ENCODE data around the gene ENAM.
A peak's percentile ranks its signal among the peaks of the same experiment; 100 is the strongest.
"Not testable (repeated sequence)": the region's sequence is repeated elsewhere in the genome, so short reads cannot be mapped to it uniquely, and the experiment has no call there.

The ENAM gene

DNA sequence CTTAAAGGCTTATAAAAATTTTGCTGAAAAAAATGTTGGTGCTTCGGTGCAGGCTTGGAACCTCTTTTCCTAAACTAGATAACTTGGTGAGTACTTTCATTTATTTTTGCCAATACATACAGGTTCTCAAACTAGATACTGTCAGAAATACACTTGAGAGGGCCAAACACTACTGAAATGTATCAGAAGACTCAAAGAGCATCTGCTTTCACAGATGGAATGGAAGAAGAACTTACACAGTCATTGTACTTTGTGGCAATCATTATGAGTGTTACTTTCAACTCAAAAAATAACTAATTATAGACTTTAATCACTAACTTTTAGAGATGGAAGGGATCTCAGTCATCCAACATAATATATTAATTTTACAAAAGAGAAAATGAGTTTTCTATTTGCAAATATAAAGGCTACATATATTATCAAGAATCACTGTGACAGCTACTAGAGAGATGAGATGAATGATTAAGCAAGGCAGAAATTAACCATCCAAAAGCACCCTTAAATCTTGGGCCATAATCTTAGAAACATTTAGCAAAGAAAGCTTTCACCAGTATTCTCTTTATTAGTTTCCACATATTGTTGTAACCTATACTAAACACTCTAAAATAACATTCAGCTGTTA lies 1.0 kb downstream of the ENAM start:
- no peak for DNase-seq (ENCODE audit: low read depth)

DNA sequence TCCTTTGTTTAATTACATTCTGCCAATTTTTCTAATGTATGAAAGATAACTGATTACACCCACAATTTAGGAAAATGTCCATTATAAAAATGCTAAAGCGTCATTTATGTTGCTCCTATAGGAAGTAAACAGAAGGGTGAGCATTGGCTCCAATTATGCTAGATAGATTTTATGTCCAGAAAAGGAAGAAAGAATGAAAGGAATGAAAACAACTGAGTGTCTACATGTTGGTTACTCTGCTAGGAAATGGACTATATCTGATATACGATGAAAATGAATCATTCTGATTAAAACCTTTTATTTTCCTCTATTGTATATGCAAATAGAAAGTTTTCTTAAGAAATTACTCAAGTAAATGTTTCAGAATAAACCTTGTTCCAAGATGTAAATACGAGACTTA lies 1.6 kb downstream of the ENAM start:
- no peak for DNase-seq (ENCODE audit: low read depth)

DNA sequence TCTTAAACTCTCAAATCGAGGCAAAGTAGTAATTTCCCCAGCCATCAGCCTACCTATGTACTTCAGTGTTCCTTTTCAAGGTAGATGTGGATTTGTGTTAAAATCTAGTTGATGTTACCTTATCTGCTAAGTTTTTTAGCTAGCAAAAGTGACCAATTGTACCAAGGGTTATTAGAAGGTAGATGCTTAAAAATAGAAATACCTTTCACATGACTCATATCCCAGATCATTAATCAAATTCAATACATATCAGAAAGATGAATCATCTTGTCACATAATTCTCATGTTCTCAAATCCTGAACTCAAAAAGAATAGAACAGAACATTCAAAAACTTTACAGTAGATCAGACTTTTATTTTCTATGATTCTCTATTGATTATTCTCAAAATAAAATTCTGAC lies 3.5 kb downstream of the ENAM start:
- peak; percentile 70 for DNase-seq (ENCODE audit: low read depth)

DNA sequence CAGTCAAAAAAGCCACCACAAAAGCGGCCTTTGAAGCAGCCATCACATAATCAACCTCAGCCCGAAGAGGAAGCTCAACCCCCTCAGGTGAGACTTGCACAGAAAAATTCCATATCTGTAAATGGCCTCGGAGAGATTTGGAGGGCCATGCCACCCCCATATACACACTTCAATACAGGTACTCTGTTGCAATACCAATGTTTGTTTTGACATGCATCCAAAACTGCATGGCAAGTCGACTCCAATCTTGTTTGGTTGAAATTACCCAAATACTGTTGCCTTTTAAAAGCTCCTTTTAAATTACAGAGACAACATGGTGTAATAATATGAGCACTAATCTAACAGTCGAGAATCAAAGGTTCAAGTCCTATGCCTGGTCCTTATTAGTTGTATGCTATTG lies 5.9 kb downstream of the ENAM start:
- DNase-seq (ENCODE audit: low read depth) = no peak

DNA sequence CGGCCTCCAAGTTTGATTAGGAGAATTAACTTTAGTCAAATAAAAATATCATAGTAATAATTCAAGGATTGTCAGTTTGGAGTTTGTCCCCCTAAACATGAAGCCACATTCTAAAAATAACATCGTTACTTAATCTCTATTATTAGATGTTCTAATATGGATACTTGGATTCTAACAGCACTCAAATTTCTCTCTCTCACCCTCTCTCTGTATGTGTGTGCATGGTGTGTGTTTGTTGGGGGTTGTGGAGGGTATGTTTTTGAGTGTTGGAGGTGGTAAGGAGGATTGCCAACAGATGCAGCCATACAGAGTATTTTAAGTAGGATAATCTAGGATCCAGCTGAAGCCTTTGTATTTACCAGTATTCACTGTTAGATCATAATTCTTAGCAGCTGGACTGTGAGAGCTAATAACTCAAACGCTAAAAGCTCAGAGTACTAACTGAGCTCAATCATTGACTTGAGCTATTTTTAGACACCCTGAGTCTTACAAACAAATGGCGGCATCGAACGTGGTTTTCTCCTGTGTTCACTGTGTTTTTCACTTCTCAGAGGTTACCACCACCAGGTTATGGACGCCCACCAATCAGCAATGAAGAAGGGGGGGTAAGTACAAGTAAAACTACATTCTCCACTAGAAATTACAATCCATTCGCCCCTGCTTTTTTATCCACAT lies 8.8 kb downstream of the ENAM start:
- DNase-seq (ENCODE audit: low read depth) = no peak

DNA sequence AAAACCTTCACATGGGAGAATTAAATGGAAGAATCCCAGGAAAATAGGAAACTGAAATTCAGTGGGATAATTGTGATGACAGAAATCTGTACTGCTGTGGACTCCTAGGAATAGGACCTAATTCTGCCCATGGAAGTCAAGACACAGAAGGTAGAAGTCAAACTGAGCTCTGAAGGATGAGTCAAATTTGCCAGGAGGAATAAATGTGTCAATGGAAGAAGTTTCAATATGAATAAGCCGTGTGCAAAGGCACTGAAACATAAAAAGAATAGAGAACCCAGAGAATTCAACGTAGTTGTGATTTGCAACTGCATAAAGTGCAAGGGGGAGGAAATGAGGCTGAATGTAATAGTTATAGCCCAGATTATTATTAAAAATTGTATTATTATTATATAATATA lies 11.6 kb downstream of the ENAM start:
- DNase-seq (ENCODE audit: low read depth) = no peak

DNA sequence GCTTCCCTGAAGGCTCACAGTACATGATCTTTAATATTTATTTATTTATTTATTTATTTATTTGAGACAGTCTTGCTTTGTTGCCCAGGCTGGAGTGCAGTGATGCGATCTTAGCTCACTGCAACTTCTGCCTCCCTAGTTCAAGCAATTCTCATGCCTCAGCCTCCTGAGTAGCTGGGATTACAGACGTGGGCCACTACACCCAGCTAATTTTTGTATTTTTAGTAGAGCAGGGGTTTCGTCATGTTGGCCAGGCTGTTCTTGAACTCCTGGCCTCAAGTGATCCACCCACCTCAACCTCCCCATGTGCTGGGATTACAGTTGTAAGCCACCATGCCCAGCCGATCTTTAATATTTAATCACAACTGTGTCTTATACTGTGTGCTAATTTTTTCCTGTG lies 22.2 kb downstream of the ENAM start:
- not testable (repeated sequence) for DNase-seq (ENCODE audit: low read depth)

DNA sequence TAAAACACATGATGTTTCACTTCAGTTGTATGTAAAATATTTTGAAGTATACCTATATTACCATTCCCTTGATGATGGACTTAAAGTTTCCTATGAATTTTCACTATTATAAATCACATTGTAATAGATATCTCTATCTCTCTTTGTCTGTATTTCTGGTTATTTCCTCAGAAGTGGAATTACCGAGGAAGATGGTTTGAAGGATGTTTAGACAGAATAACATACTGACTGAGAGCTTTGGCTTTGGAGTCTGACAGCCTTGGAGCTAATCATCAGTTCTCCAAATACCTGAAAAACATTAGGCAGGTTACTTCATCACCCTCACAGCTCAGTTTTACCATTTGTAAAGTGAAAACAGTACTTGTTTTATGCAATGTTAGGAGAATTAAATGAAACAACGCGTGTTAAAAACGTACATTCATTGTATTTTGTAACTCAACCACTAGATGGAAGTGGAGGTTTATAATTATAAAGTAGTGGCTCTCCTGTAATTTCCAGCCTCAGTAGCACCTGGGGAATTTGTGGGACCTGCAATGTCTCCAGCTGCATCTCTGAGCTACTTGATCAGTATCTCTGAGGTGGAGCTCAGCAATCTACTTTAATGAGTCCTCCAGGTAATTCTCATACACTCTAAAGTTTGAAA lies 23.4 kb downstream of the ENAM start:
- no peak for DNase-seq (ENCODE audit: low read depth)

DNA sequence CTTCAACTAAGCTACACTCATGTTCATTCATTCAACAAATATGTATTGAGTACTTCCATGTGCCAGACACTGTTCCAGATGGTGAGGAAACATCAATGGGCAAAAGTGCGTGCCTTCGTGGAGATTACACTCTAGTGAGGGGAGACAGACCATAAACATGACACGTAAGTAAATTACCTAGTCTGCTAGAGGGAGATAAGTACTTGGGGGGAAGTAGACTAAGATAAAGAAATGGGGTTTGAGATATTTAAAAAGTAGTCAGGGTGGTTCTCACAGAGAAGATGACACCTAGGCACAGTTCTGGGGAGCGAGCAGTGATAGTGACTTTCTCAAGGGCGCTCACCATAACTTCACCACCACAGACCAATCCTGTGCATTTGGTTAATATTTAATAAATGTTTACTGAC lies 26.1 kb downstream of the ENAM start:
- DNase-seq (ENCODE audit: low read depth) = no peak

DNA sequence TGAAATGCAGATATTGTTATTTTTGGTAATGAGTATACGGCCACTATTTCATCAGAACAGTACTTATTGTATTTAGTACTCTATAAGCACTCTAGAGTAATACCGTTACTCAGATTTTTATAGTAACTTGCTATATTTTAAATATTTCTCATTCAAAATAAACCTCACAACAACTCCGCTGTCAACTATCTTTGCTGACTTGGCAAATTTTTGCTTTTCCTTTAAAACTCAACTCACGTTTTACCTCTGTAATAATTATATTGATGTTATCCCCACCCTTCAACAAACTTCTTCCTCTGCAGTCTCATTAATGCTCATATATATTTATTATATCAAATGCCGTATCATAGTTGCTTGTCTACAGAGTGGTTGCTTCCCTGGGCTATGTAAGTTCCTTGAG lies 28.8 kb downstream of the ENAM start:
- DNase-seq (ENCODE audit: low read depth) = no peak

DNA sequence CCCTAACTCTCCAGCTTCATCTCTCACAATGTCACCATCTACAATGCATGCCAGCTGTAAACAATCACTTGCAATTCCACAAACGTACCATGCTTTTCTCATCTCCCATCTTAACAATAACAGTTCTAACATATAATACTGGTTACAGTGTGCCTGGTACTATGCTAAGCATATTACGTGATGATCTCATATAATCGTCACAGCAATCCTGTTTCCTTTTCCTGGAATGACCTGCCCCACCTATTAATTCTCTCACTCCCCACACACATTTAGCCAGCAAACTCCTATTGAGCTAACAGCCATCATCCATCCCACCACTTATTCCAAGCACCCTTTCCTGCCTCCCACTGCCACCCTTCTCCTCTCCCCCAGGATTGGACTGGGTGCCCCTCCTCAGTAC lies 29.9 kb downstream of the ENAM start:
- DNase-seq (ENCODE audit: low read depth) = no peak

DNA sequence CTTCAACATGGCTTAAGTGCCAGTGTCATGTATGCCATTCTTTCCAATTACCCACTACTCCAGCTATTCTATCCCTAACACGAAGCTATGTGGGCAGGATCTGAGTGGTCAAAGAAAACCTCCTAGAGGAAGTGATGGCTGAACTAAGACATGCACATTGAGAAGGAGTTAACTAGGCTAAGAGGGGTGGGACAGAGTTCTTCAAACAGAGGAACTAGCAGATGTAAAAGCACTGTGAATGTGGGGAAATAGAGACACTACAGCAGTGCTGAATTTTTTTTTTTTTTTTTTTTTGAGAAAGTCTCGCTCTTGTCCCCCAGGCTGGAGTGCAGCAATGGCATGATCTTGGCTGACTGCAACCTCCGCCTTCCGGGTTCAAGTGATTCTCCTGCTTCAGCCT lies 31.6 kb downstream of the ENAM start:
- DNase-seq (ENCODE audit: low read depth) = no peak

DNA sequence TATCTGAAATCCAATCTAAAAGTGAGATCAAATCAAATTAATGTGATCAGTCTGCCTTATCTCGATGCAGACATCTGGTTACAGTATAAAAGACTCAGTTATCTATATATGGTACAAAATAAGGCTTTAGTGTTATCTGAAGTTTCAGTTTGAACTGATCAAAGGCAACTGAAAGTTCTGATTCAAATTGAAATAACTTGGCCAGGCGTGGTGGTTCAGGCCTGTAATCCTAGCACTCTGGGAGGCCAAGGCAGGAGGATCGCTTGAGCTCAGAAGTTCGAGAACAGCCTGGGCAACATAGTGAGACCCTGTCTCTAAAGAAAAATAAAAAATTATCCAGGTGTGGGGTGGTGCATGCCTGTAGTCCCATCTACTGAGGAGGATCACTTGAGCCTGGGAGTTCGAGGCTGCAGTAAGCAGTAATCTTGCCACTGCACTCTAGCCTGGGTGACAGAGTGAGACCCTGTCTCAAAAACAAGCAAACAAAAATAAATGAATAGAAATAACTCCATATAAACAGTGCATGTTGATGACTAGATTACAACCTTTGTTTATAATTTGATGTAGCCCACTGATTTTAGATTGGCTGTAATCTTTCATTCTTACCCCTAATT lies 32.9 kb downstream of the ENAM start:
- DNase-seq (ENCODE audit: low read depth) = not testable (repeated sequence)

DNA sequence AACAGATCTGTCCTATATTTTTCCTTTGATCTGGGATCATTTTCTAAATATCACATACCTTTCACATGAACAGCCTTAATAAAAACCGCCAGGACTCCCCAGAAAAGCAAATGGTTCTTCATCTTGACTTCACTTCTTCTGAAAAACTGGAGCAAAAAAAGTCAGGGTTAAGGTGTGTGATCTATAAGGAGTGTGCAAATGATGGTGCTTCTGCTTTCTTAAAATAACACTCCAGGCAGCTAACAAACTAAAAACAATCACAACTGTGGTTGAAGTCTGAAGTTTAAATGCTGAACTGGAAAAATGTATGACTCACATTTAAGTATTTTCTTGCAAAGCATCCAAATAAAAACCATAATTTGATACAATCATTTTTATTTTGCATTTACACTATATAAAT lies 37.8 kb downstream of the ENAM start, which contains the start of gene JCHAIN:
Gene JCHAIN, minus strand, starts transcription at position 140 of the 400 bp plus-strand sequence. Its CDS starts 18 bp downstream, at position 122.
- DNase-seq (ENCODE audit: low read depth) = no peak

DNA sequence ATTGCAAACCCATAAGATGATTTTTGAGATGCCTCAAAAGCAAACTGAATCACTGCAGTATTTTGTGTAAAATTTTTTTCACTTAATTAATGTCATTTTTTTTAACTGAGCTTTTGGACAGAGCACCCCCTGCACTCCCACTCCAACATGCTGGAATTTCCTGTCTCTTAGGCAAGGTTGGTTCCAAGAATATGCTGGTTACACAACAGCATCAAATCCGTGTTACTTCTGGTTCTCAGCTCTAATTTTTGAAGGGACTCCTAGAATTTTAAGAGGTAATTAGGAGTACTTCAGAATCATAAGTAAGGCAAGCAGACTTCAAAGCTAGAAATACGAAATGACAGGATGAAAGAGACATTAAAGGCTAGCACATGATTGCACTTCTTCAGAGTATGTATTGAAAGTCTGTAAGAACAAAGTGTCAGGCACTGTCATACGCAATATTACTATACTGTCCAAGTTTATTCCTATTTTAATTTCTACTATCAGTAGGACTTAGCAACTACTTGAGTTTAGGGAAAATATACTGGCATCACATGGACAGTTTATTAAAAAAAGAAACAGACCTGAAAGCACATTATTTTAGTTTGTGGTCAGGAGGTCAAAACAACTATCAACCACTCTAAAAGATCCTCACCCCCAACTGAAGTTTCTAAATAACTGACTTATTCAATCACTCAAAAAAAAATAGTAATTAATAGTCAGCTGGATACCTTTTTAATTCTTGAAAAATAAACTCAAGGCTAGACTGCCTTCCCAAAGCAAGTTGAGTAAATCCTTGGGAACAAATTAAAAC lies 39.4 kb downstream of the ENAM start:
- DNase-seq (ENCODE audit: low read depth) = no peak

DNA sequence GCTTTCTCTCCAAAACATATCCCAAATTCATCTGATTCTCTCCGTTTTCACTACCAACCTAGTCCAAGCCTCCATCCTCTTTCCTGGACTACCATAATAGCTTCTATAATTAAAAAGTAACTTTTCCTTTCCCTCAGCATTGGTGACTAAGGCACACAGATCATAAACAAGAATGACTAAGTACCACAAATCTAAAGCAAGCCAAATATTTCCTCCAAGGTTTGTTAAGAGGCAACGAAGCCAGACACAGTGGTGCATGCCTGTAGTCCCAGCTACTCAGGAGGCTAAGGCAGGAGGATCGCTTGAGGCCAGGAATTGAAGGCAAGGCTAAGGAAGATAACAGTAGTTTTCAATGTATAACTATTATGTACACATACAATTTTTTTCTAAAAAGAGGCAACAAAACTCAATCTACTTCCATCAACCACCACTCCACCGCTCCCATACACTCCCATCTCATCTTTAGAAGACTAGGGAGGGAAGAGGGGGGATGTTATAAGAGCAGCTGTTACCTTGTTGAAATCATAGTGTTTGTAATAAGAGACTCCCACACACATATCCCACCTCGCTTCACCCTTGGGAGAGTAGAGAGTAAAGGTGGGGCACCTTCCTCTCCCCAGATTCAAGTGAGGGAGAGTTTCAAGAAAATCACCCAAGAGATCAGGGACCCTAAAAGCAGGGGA lies 41.9 kb downstream of the ENAM start:
- DNase-seq (ENCODE audit: low read depth) = no peak

DNA sequence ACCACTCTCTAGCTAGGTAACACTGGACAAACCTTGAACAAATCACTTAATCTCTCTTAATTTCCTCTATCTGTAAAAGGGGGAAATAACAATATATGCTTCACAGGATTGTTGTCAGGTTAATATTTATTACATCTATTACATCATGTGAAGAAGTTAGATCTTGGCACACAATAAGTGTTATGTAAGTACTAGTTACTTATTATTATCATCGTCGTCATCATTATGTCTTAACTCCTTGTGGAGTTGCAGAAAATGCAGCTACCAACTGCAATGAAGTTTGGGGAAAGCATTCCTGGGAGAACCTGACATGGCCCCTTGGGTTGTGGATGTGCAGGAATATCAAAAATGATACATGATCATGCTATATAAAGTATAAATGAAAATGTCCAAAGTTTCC lies 42.5 kb downstream of the ENAM start:
- DNase-seq (ENCODE audit: low read depth) = no peak

DNA sequence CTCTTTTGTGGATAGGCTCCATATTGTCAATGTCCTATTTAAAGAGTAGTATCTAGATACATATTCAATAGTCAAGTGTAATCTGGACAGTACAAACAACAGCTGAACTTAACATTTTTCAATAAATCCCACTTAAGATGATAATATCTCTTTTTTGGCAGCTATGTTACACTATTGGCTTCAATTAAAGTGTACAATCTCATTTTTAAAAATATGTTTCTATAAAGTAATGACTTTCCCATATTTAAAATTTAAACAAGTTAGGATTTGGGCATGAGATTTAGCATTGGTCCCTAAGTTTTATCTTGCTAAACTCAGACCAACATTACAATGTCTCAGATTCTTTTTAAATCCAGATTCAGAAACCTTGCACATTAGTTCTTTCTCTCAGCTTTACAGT lies 45.6 kb downstream of the ENAM start:
- DNase-seq (ENCODE audit: low read depth) = no peak

DNA sequence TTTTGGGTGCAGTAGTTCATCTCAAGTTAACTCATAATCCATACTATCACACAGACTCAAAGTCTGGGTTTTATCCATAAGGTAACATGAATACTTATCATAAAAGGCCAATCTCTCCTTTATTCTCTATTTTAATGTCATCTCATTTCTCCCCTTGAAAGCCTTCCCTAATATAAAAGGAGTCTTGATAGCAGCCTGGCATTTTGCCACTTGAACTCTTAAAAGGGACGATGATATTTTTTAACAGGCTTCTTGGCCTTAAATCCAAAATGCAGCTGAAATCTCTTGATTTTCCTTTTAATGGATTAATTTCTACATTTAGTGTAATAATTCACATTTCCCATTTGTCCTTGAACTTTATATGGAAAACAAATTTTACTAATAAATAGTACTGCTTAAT lies 46.2 kb downstream of the ENAM start:
- no peak for DNase-seq (ENCODE audit: low read depth)

DNA sequence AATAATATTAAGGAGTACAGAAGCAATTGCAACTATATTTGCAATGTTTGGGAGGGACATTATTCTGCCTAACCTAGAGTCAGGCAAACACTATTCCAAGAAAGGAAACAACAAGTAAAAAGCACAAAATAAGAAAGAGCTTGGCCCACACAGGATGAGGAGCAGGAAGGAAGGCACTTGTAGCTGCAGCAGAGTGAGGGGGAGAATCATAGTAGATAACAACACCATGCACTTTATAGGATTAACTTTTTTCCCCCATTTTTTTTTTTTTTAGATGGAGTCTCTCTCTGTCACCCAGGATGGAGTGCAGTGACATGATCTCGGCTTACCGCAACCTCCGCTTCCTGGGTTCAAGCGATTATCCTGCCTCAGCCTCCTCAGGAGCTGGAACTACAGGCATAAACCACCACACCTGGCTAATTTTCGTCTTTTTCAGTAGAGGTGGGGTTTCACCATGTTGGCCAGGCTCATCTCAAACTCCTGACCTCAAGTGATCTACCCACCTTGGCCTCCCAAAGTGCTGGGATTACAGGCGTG lies 48.1 kb downstream of the ENAM start:
- no peak for DNase-seq (ENCODE audit: low read depth)

DNA sequence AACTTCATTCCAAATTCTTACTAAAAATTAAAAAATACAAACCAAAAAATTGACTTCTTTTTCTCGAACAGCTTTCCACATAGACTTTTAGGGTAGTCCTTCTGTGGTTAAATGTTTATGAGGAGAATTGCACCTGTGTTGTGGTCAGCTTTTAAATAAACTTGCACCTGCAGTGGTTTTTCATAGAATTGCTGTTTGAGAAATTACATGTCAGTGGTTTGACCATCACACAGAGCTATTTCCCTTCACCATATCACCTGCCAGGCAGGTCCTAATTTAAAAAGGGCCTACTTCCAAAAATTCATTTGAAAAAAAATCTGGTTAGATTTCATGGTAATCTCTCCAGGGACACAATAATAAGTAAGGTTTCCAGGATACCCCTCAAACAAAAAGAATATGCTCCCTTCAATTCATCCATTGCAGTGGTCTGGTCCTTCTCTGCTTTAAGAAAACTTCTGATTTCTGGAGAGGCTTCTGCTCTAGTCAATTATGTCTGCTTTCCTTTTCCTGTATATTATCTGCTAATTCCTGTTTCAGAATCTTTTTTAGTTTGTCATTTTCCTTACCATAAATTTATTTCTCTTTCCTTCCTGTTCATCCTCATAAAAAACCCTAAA lies 49.9 kb downstream of the ENAM start:
- no peak for DNase-seq (ENCODE audit: low read depth)
